CD14-positive monocyte (primary cell): ENCODE results near the gene DIS3L2. TPM values are rescaled to one million over a fixed set of nuclear protein-coding genes. Genes with fewer than 3 reads are reported as not detected.

ENCODE experiments used
- DNase-seq, 3 donors: peaks; one replicate each; pipeline ENCODE4 v3.0.0-alpha.2; 2011 to 2022
- H2AFZ ChIP-seq: 2 replicates; pipeline ENCODE4 v1.6.0; 2012; ENCODE audit warnings: mild to moderate bottlenecking, low read depth, low read length, inconsistent platforms; ENCODE audit not compliant: insufficient read depth, poor library complexity, severe bottlenecking
- H3K27ac ChIP-seq, 2 donors: 1 replicate in 1 of 2; 2 replicates in 1 of 2; pipeline ENCODE4 v1.5.1; 2012 to 2013; ENCODE audit warnings: low read length in 2 of 2, control low read depth in 1 of 2, inconsistent platforms in 1 of 2, low read depth in 1 of 2, mild to moderate bottlenecking in 1 of 2
- H3K27me3 ChIP-seq, 2 donors: one replicate each; pipeline versions ENCODE4 v1.6.0 to v1.6.1; 2011 to 2013; ENCODE audit warnings: low read length in 2 of 2; ENCODE audit not compliant: control insufficient read depth in 2 of 2, insufficient read depth in 2 of 2
- H3K36me3 ChIP-seq, 2 donors: replicated peaks in 1 of 2; 1 replicate in 1 of 2; 2 replicates in 1 of 2; pipeline versions ENCODE4 v1.5.1 to v1.6.1; 2012 to 2013; ENCODE audit warnings: low read length in 2 of 2, control low read depth in 1 of 2, inconsistent platforms in 1 of 2, mild to moderate bottlenecking in 1 of 2; ENCODE audit not compliant: insufficient read depth in 2 of 2, control insufficient read depth in 1 of 2
- H3K4me1 ChIP-seq, 2 donors: 1 replicate in 1 of 2; 2 replicates in 1 of 2; pipeline versions ENCODE4 v1.5.1 to v1.6.1; 2012 to 2013; ENCODE audit warnings: low read length in 2 of 2, control low read depth in 1 of 2, inconsistent platforms in 1 of 2, mild to moderate bottlenecking in 1 of 2, moderate library complexity in 1 of 2; ENCODE audit not compliant: insufficient read depth in 2 of 2, control insufficient read depth in 1 of 2
- H3K4me2 ChIP-seq: replicated peaks from 2 replicates; pipeline ENCODE3; 2012; ENCODE audit warnings: low read length, moderate library complexity, mild to moderate bottlenecking; ENCODE audit not compliant: poor library complexity, severe bottlenecking; ENCODE audit errors: extremely low read depth
- H3K4me3 ChIP-seq, 3 experiments: fragments of 200-600 bp in 1 of 3; sonication (generic) in 1 of 3; replicated peaks in 1 of 3; 1 replicate in 2 of 3; 2 replicates in 1 of 3; pipeline ENCODE4 v1.5.1; 2011 to 2013; ENCODE audit warnings: low read length in 3 of 3, mild to moderate bottlenecking in 3 of 3, control low read depth in 2 of 3, low read depth in 2 of 3, inconsistent platforms in 1 of 3, moderate library complexity in 1 of 3
- H3K79me2 ChIP-seq: 2 replicates; pipeline ENCODE4 v1.6.0; 2012; ENCODE audit warnings: mild to moderate bottlenecking, control low read depth, inconsistent platforms, low read length, moderate library complexity; ENCODE audit not compliant: insufficient read depth
- H3K9ac ChIP-seq: 2 replicates; pipeline ENCODE4 v1.6.0; 2017; ENCODE audit warnings: low read length, mild to moderate bottlenecking; ENCODE audit not compliant: insufficient read depth, poor library complexity, severe bottlenecking
- H3K9me3 ChIP-seq, 2 donors: replicated peaks in 1 of 2; 1 replicate in 1 of 2; 2 replicates in 1 of 2; pipeline versions ENCODE4 v1.5.1 to v1.6.1; 2012 to 2013; ENCODE audit warnings: low read length in 2 of 2, control low read depth in 1 of 2; ENCODE audit not compliant: control insufficient read depth in 1 of 2, insufficient read depth in 1 of 2
- H4K20me1 ChIP-seq: 2 replicates; pipeline ENCODE4 v1.6.0; 2012; ENCODE audit warnings: mild to moderate bottlenecking, low read length, control low read depth, moderate library complexity; ENCODE audit not compliant: insufficient read depth
- H3K27ac Mint-ChIP-seq, 7 donors: one replicate each; pipeline ENCODE4 v1.8.0; 2020; ENCODE audit warnings: mild to moderate bottlenecking in 7 of 7, mixed read lengths in 7 of 7, moderate library complexity in 6 of 7, inconsistent platforms in 2 of 7
- H3K27me3 Mint-ChIP-seq, 3 donors: one replicate each; pipeline ENCODE4 v1.8.0; 2021 to 2022; ENCODE audit warnings: low read depth in 3 of 3, mild to moderate bottlenecking in 3 of 3, mixed read lengths in 3 of 3, moderate library complexity in 3 of 3, inconsistent platforms in 1 of 3
- H3K36me3 Mint-ChIP-seq, 2 donors: one replicate each; pipeline ENCODE4 v1.8.0; 2020; ENCODE audit warnings: mixed read lengths in 2 of 2, inconsistent platforms in 1 of 2, mild to moderate bottlenecking in 1 of 2
- H3K4me1 Mint-ChIP-seq: one replicate; pipeline ENCODE4 v1.8.0; 2020; ENCODE audit warnings: mild to moderate bottlenecking, mixed read lengths
- H3K4me3 Mint-ChIP-seq, 2 donors: one replicate each; pipeline ENCODE4 v1.8.0; 2020; ENCODE audit warnings: mild to moderate bottlenecking in 2 of 2, mixed read lengths in 2 of 2, moderate library complexity in 1 of 2
- H3K9me3 Mint-ChIP-seq, 7 donors: one replicate each; pipeline ENCODE4 v1.8.0; 2020 to 2022; ENCODE audit warnings: mixed read lengths in 7 of 7, mild to moderate bottlenecking in 6 of 7, moderate library complexity in 6 of 7, inconsistent platforms in 2 of 7
- CTCF ChIP-seq: fragments of 200-600 bp; IDR thresholded peaks from one replicate; pipeline ENCODE4 v1.8.0; 2022; ENCODE audit warnings: antibody characterized with exemption, mild to moderate bottlenecking
- WGBS: methylation state at CpG from one replicate; pipeline ENCODE4 v1.1.5; 2013; ENCODE audit warnings: missing lambda C conversion rate; ENCODE audit not compliant: insufficient coverage; 5-methylcytosine and 5-hydroxymethylcytosine counted together
- intact Hi-C, 2 donors: fragments of 100-400 bp; cut with micrococcal nuclease; formaldehyde crosslinking; loops; one replicate each; pipeline versions ENCODE4 v1.15.0 to v1.15.1; 2023
- polyA minus RNA-seq: library from RNA; depleted of rRNA, polyadenylated mRNA; stranded (reverse); fragments of >200 nt; gene quantifications from 2 replicates; pipeline ENCODE4 v1.2.3, GENCODE V29; 2012
- polyA plus RNA-seq, 3 donors: library from polyadenylated mRNA; depleted of rRNA in 1 of 3; unstranded in 2 of 3; stranded (reverse) in 1 of 3; fragments of 300-500 nt in 2 of 3; fragments of >200 nt in 1 of 3; fragmentation: Illumina TruSeq in 2 of 3; gene quantifications; 1 replicate in 2 of 3; 2 replicates in 1 of 3; pipeline ENCODE4 v1.2.3, GENCODE V29; 2012 to 2021
- total RNA-seq, 12 experiments: library from RNA in 1 of 12; stranded (reverse) in 1 of 12; fragments of 120-200 nt in 1 of 12; gene quantifications; one replicate each; pipeline ENCODE4 v1.2.4 and lab custom pipeline; 2013 to 2026; ENCODE audit warnings: mixed read lengths in 6 of 12, inconsistent platforms in 1 of 12

Gene DIS3L2
- 15.8 TPM for total RNA-seq (2013)
- polyA plus RNA-seq (10 to 100 TPM in 1 of 3 donors, 1 to 10 TPM in 2; 6.0 to 21.7 (median 6.4) TPM), polyA minus RNA-seq (21.6 and 26.5 TPM in 2 replicates), total RNA-seq (lab: John Stamatoyannopoulos, UW) (4.9 to 37.3 (median 20.3) reads per million in 11 experiments)

GRCh38 chr2:231961349-231962166 is at the start of gene DIS3L2:
Gene DIS3L2 (plus strand): TSS chr2:231961713. CDS start chr2:232014928, 53,215 bp downstream.
- Mint-ChIP-seq H3K4me3 (peak within 1 kb of the TSS; percentile 92 to 94), H3K4me1 (peaks cover 28% of the 10 kb centered on the region), H3K27ac (peak within 1 kb of the TSS in 6 of 7 donors; percentile 79 to 91 (median 84)), H3K36me3 (peaks cover 2 to 3% of the 10 kb centered on the region in 2 donors), H3K9me3 (peaks cover 0 to 5% (median 0%) of the 10 kb centered on the region in 7 donors), H3K27me3 (peaks cover 2 to 7% (median 5%) of the 10 kb centered on the region in 3 donors)
- peak within 1 kb of the TSS; percentile 92 for H3K4me2 ChIP-seq
- H3K36me3 ChIP-seq: no peaks in the 10 kb centered on the region
- DNase-seq: peak; percentile 59 to 66 (median 59)
- peaks cover 12% of the 10 kb centered on the region for H4K20me1 ChIP-seq
- peaks cover 11 to 16% of the 10 kb centered on the region in 2 donors for H3K4me1 ChIP-seq
- peak within 1 kb of the TSS; percentile 99 for H2AFZ ChIP-seq
- WGBS: under 1% methylated on average over 81 of the region's 83 CpGs
- intact Hi-C loops: loop anchor here (5.0 kb wide), 1 partner anchor 174 kb away; the partner anchor contains the start of gene COPS7B (in 2 of the 2)
- peak within 1 kb of the TSS; percentile 87 for H3K9ac ChIP-seq
- H3K27me3 ChIP-seq: no peaks in the 10 kb centered on the region
- H3K79me2 ChIP-seq: peaks cover 29% of the 10 kb centered on the region
- peak within 1 kb of the TSS; percentile 87 to 95 (median 92) for H3K4me3 ChIP-seq
- no peaks in the 10 kb centered on the region for H3K9me3 ChIP-seq
- peak within 1 kb of the TSS; percentile 12 to 78 for H3K27ac ChIP-seq
- TF ChIP-seq CTCF: no peak

GRCh38 chr2:231914077-231914690 is 47.3 kb upstream of the DIS3L2 start:
- Mint-ChIP-seq H3K27ac (no peak overlapping the region), H3K36me3 (no peaks in the 10 kb centered on the region), H3K4me3 (no peak overlapping the region), H3K4me1 (peaks cover 4% of the 10 kb centered on the region), H3K27me3 (peaks cover 6 to 16% (median 15%) of the 10 kb centered on the region in 3 donors), H3K9me3 (peaks cover 0 to 1% (median 0%) of the 10 kb centered on the region in 7 donors)
- no peaks in the 10 kb centered on the region for H3K4me1 ChIP-seq
- H3K4me2 ChIP-seq: no peak overlapping the region
- H3K4me3 ChIP-seq: no peak overlapping the region
- no peak for TF ChIP-seq CTCF
- no peaks in the 10 kb centered on the region for H4K20me1 ChIP-seq
- no peak overlapping the region for H3K27ac ChIP-seq
- no peak overlapping the region for H3K9ac ChIP-seq
- no peak for DNase-seq
- H3K27me3 ChIP-seq: no peaks in the 10 kb centered on the region
- no peak overlapping the region for H2AFZ ChIP-seq
- H3K9me3 ChIP-seq: no peaks in the 10 kb centered on the region
- intact Hi-C loops: loop anchor here in 1 of 2 donors (5.0 kb wide), 1 partner anchor 523 kb away; no protein-coding TSS in a partner anchor
- no peaks in the 10 kb centered on the region for H3K36me3 ChIP-seq
- H3K79me2 ChIP-seq: no peaks in the 10 kb centered on the region
- WGBS: 88% methylated on average over 11 of the region's 14 CpGs
